ENCODE results near the gene BLCAP. TPM values are rescaled to one million over a fixed set of nuclear protein-coding genes. Genes with fewer than 3 reads are reported as not detected.

The BLCAP gene
- total and polyA plus RNA-seq, 2 of the 4 experiments (the other 2 are of a cell fraction) = 17.7 to 67.3 TPM

GRCh38 chr20:37501940-37502339, 25.7 kb downstream of the BLCAP start:
- Histone ChIP-seq H3K4ac (ENCODE audit: low read depth, low read length) (no peak overlapping the region), H3K56ac (ENCODE audit: extremely low read depth, insufficient read depth, low read length) (no peak overlapping the region), H3K4me2 (ENCODE audit: low read depth, low read length) (no peak overlapping the region), H4K5ac (ENCODE audit: low read depth, low read length) (no peak overlapping the region), H3K18ac (ENCODE audit: low read depth, low read length) (no peak overlapping the region), H2BK15ac (ENCODE audit: low read depth, low read length) (no peak overlapping the region), H2BK120ac (ENCODE audit: low read depth, low read length) (no peak overlapping the region), H4K91ac (ENCODE audit: insufficient read depth, low read depth, low read length) (no peak overlapping the region), H2AK5ac (ENCODE audit: low read depth, low read length) (no peak overlapping the region), H3K23ac (ENCODE audit: low read depth, low read length) (no peak overlapping the region), H2BK5ac (ENCODE audit: low read depth, low read length, poor library complexity, severe bottlenecking) (no peak overlapping the region), H2AFZ (replicated peaks; ENCODE audit: low read length, poor library complexity) (no peak overlapping the region), H3K4me3 (ENCODE audit: insufficient read depth, low read depth, low read length) (no peak overlapping the region), H3K9me3 (ENCODE audit: control insufficient read depth, insufficient read depth, low read length) (no peaks in the 10 kb centered on the region), H3K4me1 (ENCODE audit: control insufficient read depth, insufficient read depth, low read length) (peaks cover 4% of the 10 kb centered on the region), H3K14ac (replicated peaks; ENCODE audit: low read depth, low read length) (no peak overlapping the region), H3K36me3 (ENCODE audit: control insufficient read depth, insufficient read depth, low read length) (no peaks in the 10 kb centered on the region), H3K9ac (ENCODE audit: low read depth, low read length) (no peak overlapping the region), H2AK9ac (replicated peaks; ENCODE audit: low read depth, low read length, poor library complexity) (no peak overlapping the region), H3K27ac (ENCODE audit: insufficient read depth, low read length) (no peak overlapping the region), H2BK20ac (ENCODE audit: low read depth, low read length) (no peak overlapping the region), H3K79me1 (ENCODE audit: low read depth in 1 of 2, low read length in 2 of 2) (peaks cover 0 to 11% of the 10 kb centered on the region in 2 experiments; a peak in 2 of 4 replicates), H3K9me1 (ENCODE audit: insufficient read depth, low read length) (peaks cover 21% of the 10 kb centered on the region), H4K20me1 (ENCODE audit: insufficient read depth, low read length) (peaks cover 12% of the 10 kb centered on the region; the same call in 1 of the 2 replicates), H4K8ac (ENCODE audit: low read depth in 2 of 2, low read length in 2 of 2) (no peak overlapping the region), H3K27me3 (ENCODE audit: control insufficient read depth, insufficient read depth, low read length) (no peaks in the 10 kb centered on the region)
- TF ChIP-seq MXI1 (IDR thresholded peaks at IDR 0.05; ENCODE audit: borderline replicate concordance, low read depth, low read length) = no peak
- no peak for TF ChIP-seq USF2 (IDR thresholded peaks at IDR 0.05; ENCODE audit: low read depth, low read length)
- TF ChIP-seq CEBPB (IDR thresholded peaks at IDR 0.05; ENCODE audit: low read depth, low read length) = no peak
- TF ChIP-seq CTCF (conservative IDR thresholded peaks at IDR 0.05; ENCODE audit: low read depth, low read length) = no peak
- no peak for TF ChIP-seq BHLHE40 (IDR thresholded peaks at IDR 0.05; ENCODE audit: low read depth, low read length)
- no peak for TF ChIP-seq ELK1 (IDR thresholded peaks at IDR 0.05; ENCODE audit: borderline replicate concordance, low read depth, low read length)
- no peak for TF ChIP-seq NFE2L2 (IDR thresholded peaks at IDR 0.05; ENCODE audit: low read depth, low read length)
- TF ChIP-seq POLR2A (IDR thresholded peaks at IDR 0.05; ENCODE audit: low read depth, low read length) = no peak
- no peak for TF ChIP-seq MAZ (IDR thresholded peaks at IDR 0.05; ENCODE audit: borderline replicate concordance, low read depth, low read length)
- no peak for TF ChIP-seq RFX5 (IDR thresholded peaks at IDR 0.05; ENCODE audit: low read depth, low read length)
- no TSS peak for BruUV-seq (replicated peaks)
- ChIA-PET CTCF (no interaction called here), POLR2A (ENCODE audit: unreplicated experiment) (no interaction called here)
- intact Hi-C loops (cut with micrococcal nuclease) = no loop called here
- WGBS, 2 experiments (ENCODE audit: extremely low coverage in 2 of 2, insufficient read length in 1 of 2) = no CpG with 5 or more reads among the region's 7 CpGs
- ATAC-seq (ENCODE audit: low read depth) (no peak), DNase-seq (no peak)
- dilution Hi-C loops (cut with HindIII; ENCODE audit: low sequenced_read_pairs, unreplicated experiment) = no loop called here
- in situ Hi-C loops (cut with MboI; ENCODE audit: low sequenced_read_pairs) = no loop called here
